GM10266 (cell line): ENCODE measurements around the gene MYH10.

ENCODE experiments used
- DNase-seq: peaks from one replicate; pipeline ENCODE4 v3.0.0; 2012; ENCODE audit errors: extremely low spot score
- CTCF ChIP-seq: IDR thresholded peaks from 2 replicates; pipeline ENCODE4 v1.5.1; 2012; ENCODE audit warnings: mild to moderate bottlenecking, low read depth; ENCODE audit not compliant: control insufficient read depth, insufficient read depth; ENCODE audit errors: missing control alignments

Gene MYH10

GRCh38 chr17:8621585-8621984 lies 8.9 kb downstream of the MYH10 start:
- peak; percentile 24 for DNase-seq
- no peak for TF ChIP-seq CTCF

GRCh38 chr17:8619294-8619693 lies 11.2 kb downstream of the MYH10 start:
- no peak for DNase-seq

GRCh38 chr17:8618825-8619224 lies 11.7 kb downstream of the MYH10 start:
- no peak for TF ChIP-seq CTCF
- DNase-seq = no peak

More at GRCh38 chr17:8619294-8619693, 11.2 kb downstream of the MYH10 start:
- TF ChIP-seq CTCF = no peak

- no peak for TF ChIP-seq CTCF
- DNase-seq = no peak
Observed at GRCh38 chr17:8614988-8615387, 15.5 kb downstream of the MYH10 start.

- TF ChIP-seq CTCF = no peak
- DNase-seq = no peak
Observed at GRCh38 chr17:8611619-8612298, 18.8 kb downstream of the MYH10 start.

- TF ChIP-seq CTCF = no peak
- no peak for DNase-seq
Observed at GRCh38 chr17:8611137-8611536, 19.4 kb downstream of the MYH10 start.

GRCh38 chr17:8610558-8610957 lies 20.0 kb downstream of the MYH10 start:
- DNase-seq = no peak
- no peak for TF ChIP-seq CTCF
